DMS114 treated with DMSO at 0.1 percent for 48 hours (cell line): ENCODE results near the gene KRT25.

Experiments
- DNase-seq: peaks from one replicate; lab custom pipeline; 2025; ENCODE audit not compliant: unreplicated experiment; lab: John Stamatoyannopoulos, UW

Gene KRT25

DNA sequence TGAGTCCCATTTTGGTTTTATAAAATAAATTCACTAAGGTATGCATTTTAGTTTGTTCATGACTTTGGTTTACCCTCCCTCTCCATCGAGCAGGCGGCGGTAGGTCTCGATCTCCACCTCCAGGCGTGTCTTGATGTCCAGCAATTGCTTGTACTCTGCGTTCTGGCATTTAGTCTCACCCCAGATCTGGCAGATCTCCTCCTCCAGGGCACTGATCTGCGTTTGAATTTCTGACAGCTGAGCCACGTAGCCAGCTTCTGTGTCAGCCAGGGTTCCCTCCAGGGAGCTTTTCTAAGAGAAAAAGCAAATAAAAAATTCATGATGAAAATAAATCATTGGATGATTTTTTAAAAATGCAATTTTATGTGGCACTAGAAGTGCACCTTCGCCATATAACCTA is 55.8 kb downstream of the KRT25 start:
- no peak for DNase-seq
